GM21381 (cell line): ENCODE data around the gene ARMC10.
"Not testable (repeated sequence)": the region's sequence is repeated elsewhere in the genome, so short reads cannot be mapped to it uniquely, and the experiment has no call there.

Experiments used
- ATAC-seq: cut with Tn5 transposase; IDR thresholded peaks from one replicate; pipeline ENCODE4 v1.9.1; 2021; ENCODE audit warnings: mild to moderate bottlenecking, moderate library complexity; ENCODE audit not compliant: unreplicated experiment

Gene ARMC10

GRCh38 chr7:103121641-103122040 lies 46.7 kb downstream of the ARMC10 start:
- ATAC-seq: no peak

- no peak for ATAC-seq
Observed at GRCh38 chr7:103123529-103123928, 48.6 kb downstream of the ARMC10 start.

GRCh38 chr7:103124429-103124979 lies 49.6 kb downstream of the ARMC10 start:
- no peak for ATAC-seq

- no peak for ATAC-seq
Observed at GRCh38 chr7:103127006-103127405, 52.1 kb downstream of the ARMC10 start.

- no peak for ATAC-seq
Observed at GRCh38 chr7:103129702-103130549, 55.0 kb downstream of the ARMC10 start.

- no peak for ATAC-seq
Observed at GRCh38 chr7:103130901-103131624, 56.1 kb downstream of the ARMC10 start.

- no peak for ATAC-seq
Observed at GRCh38 chr7:103132995-103133688, 58.2 kb downstream of the ARMC10 start.

- no peak for ATAC-seq
Observed at GRCh38 chr7:103134836-103135554, 60.1 kb downstream of the ARMC10 start.

- no peak for ATAC-seq
Observed at GRCh38 chr7:103140061-103140460, 65.1 kb downstream of the ARMC10 start.

- ATAC-seq: no peak
Observed at GRCh38 chr7:103140685-103141084, 65.7 kb downstream of the ARMC10 start.

- ATAC-seq: no peak
Observed at GRCh38 chr7:103141753-103142404, 66.9 kb downstream of the ARMC10 start.

GRCh38 chr7:103142494-103142893 lies 67.6 kb downstream of the ARMC10 start:
- no peak for ATAC-seq

GRCh38 chr7:103143868-103144267 lies 68.9 kb downstream of the ARMC10 start:
- no peak for ATAC-seq

- not testable (repeated sequence) for ATAC-seq
Observed at GRCh38 chr7:103144754-103145153, 69.8 kb downstream of the ARMC10 start.

- peak; percentile 2 for ATAC-seq
Observed at GRCh38 chr7:103148131-103148993, 73.4 kb downstream of the ARMC10 start.
